Activated T-helper 2 cell treated with anti-CD3 and anti-CD28 coated beads, Interferon-gamma antibody, Interleukin-2, Interleukin-4, amounts not matched to agents 10 μg/mL and 5 μg/mL and 100 μg/mL, durations not matched to agents 14 hours and 24 hours and 36 hours (primary cell): Measurements from ENCODE around the gene NKX6-1. TPM values are rescaled to one million over a fixed set of nuclear protein-coding genes. Genes with fewer than 3 reads are reported as not detected.

Source experiments
- DNase-seq: peaks from one replicate; pipeline ENCODE4 v3.0.0; 2021; ENCODE audit warnings: low spot score
- H3K27ac Mint-ChIP-seq: one replicate; pipeline ENCODE4 v1.8.0; 2021; ENCODE audit warnings: mixed read lengths
- H3K27me3 Mint-ChIP-seq: one replicate; pipeline ENCODE4 v1.8.0; 2021; ENCODE audit warnings: low read depth, mixed read lengths
- H3K36me3 Mint-ChIP-seq: one replicate; pipeline ENCODE4 v1.8.0; 2021; ENCODE audit warnings: low read depth, mixed read lengths
- H3K4me1 Mint-ChIP-seq: one replicate; pipeline ENCODE4 v1.8.0; 2021; ENCODE audit warnings: low read depth, mixed read lengths
- H3K4me3 Mint-ChIP-seq: one replicate; pipeline ENCODE4 v1.8.0; 2021; ENCODE audit warnings: low read depth, mild to moderate bottlenecking, moderate library complexity, mixed read lengths
- H3K9me3 Mint-ChIP-seq: one replicate; pipeline ENCODE4 v1.8.0; 2021; ENCODE audit warnings: mixed read lengths
- intact Hi-C: fragments of 100-400 bp; cut with micrococcal nuclease; formaldehyde crosslinking; loops from one replicate; pipeline ENCODE4 v1.15.1; 2023
- total RNA-seq: library from RNA; stranded (reverse); gene quantifications from 2 replicates; pipeline ENCODE4 v1.2.3, GENCODE V29; 2022

NKX6-1 gene
- total RNA-seq, 1 donor from 2014 or later, result not detected

- Mint-ChIP-seq H3K27me3 (peaks cover 66% of the 10 kb centered on the region), H3K4me3 (no peak overlapping the region), H3K4me1 (peaks cover 3% of the 10 kb centered on the region), H3K9me3 (peaks cover 7% of the 10 kb centered on the region), H3K36me3 (no peaks in the 10 kb centered on the region), H3K27ac (no peak overlapping the region)
- no peak for DNase-seq
- intact Hi-C loops, result no loop called here
Measured at GRCh38 chr4:84504821-84505220, 5.7 kb upstream of the NKX6-1 start.

DNA sequence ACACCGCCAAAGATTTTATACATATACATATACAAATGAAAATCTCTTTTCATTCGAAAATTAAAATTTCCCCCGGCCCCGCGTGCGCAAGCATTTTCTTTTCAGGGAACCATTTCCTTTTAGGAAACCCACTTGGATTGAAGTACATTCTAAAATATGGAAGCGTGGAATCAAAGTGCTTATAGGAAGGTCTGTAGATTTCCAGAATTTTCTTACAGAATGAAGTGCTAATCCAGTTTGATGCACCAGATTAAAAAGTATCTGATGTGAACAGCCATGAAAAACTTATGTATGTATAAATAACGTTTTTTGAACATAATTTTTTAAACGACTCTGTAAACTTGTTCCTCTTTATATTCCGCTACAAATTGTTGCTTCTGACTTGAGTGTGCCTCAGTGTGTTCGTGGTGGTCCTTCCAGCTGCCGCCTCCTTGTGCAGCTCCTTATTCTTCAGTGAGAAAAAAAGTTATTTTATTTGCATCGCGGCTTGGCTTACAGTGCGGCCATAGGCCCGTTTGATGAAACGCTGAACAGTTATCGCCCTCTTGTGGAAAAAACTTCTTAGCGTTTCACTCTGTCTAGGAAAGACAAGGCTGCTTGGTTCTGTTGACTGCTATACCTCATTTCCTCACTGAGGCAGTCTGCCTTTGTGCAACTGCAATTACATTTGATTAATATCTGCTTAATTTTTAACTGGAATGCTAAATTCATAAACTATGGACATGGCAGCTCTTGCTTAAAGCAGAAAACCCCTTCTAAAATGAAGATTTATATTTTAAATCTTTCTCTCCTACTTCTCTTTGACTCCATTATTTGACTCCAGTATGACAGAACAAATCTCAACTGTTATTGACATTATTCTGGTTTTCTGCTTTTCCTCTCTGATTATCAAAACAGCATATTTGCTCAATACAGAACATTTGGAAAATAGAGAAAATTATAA is 4.7 kb upstream of the NKX6-1 start:
- Mint-ChIP-seq H3K27me3 (peaks cover 75% of the 10 kb centered on the region), H3K9me3 (peaks cover 7% of the 10 kb centered on the region), H3K36me3 (no peaks in the 10 kb centered on the region), H3K27ac (no peak overlapping the region), H3K4me1 (peaks cover 3% of the 10 kb centered on the region), H3K4me3 (no peak overlapping the region)
- intact Hi-C loops, result loop anchor here (2.0 kb wide), 2 partner anchors 79 to 859 kb away; partner anchors contain the start of gene CDS1
- no peak for DNase-seq

DNA sequence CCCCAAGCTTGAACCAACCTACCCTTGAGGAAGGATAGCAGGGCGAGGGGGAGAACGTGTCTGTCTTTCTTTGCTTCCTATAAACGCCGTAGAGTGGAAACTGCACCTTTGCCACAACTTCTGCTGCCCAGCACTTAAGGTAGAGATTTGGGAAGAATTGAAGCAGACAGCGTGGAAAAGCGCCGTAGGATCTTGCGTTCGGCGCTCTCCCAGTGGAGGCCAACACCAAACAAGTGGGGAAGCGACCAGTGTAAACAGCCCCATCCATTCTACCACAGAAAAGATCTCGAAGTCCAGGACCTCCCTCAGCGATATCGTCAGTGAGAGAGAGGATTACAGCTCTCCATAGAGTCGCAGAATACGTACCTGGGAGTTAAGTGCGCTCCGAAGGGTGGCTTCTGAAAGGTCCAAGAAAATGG is 3.9 kb upstream of the NKX6-1 start:
- Mint-ChIP-seq H3K9me3 (peaks cover 7% of the 10 kb centered on the region), H3K27ac (no peak overlapping the region), H3K27me3 (peaks cover 74% of the 10 kb centered on the region), H3K36me3 (no peaks in the 10 kb centered on the region), H3K4me1 (peaks cover 6% of the 10 kb centered on the region), H3K4me3 (no peak overlapping the region)
- DNase-seq, result no peak
- intact Hi-C loops, result loop anchor here (2.0 kb wide), 2 partner anchors 80 to 858 kb away; partner anchors contain the start of gene CDS1

DNA sequence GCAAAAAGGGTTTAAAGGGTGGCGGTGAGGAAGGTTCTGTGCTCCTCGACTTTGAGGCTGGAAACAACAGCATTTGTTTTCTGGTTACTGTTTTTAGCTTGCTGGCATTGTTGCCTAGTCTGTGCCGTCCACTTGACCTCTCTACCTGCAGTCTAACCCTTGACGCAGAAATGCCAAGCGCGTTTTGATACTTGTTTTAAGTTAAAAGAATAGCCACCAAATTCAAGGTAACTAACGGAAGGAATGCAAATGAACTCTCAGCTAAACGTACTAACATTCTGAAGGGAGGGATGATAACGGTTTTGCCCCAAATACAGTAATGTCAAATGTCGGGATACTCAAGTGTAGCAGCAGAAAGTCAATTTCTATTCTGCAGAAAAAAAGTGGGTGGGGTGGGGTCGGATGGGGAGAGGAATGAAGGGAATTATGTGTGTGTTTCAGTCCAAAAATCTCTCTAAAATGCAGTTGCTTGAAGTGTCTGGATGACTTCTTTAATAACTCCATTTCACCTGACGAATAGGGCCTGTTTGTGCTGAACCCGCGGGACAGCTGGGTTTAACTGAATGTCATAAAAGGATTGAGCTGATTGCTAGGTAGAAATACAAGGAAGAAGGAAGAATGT is 3.4 kb upstream of the NKX6-1 start:
- DNase-seq, result no peak
- H3K36me3 Mint-ChIP-seq, result no peaks in the 10 kb centered on the region
- intact Hi-C loops, result loop anchor here (2.0 kb wide), 2 partner anchors 80 to 858 kb away; partner anchors contain the start of gene CDS1
- peaks cover 71% of the 10 kb centered on the region for H3K27me3 Mint-ChIP-seq
- H3K9me3 Mint-ChIP-seq, result peaks cover 7% of the 10 kb centered on the region
- no peak overlapping the region for H3K27ac Mint-ChIP-seq
- no peak overlapping the region for H3K4me3 Mint-ChIP-seq
- peaks cover 6% of the 10 kb centered on the region for H3K4me1 Mint-ChIP-seq

DNA sequence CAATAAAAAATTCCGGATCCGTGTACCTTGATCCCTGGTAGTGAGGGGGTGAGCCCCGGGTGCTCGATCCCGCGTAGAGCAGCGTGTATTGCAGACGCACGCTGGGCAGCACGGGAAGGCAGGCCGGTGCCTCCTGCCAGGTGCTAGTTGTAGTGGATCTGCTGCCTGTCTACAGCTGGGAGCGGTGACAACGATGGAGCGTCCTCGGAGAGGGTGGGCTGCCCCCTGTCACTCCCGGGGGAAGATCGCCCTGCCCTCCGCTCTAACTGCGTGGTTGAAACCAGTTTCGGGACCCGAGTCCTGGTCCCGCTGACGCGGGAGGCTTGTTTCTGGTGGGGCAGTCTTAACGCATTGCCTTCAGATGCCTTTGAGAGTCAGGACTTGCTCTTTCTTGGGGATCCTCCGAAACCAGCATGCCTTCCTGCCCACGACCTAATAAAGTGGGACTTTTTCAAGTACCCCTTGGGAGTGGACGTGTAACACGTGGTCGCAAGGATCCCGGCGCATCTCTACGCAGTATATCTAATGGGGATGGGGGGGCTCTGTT is 2.7 kb upstream of the NKX6-1 start:
- Mint-ChIP-seq H3K4me1 (peaks cover 6% of the 10 kb centered on the region), H3K4me3 (no peak overlapping the region), H3K9me3 (peaks cover 7% of the 10 kb centered on the region), H3K27ac (no peak overlapping the region), H3K27me3 (peaks cover 76% of the 10 kb centered on the region), H3K36me3 (peaks cover 1% of the 10 kb centered on the region)
- no peak for DNase-seq
- intact Hi-C loops, result loop anchor here (2.0 kb wide), 2 partner anchors 81 to 857 kb away; partner anchors contain the start of gene CDS1

DNA sequence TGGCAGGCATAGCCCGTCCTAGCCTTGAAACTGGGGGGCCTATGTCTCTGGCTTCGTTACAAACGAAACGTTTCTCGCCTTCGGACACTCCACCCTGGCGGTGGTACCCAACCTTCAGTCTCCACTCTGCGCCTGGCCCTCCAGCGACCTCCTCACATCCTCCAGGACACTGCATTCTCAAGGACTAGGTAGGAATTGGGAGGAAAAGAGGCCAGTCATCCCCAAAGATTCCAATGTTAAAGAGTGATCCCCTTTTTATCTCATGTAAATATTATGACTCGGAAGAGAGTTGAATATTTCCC is 2.1 kb upstream of the NKX6-1 start:
- Mint-ChIP-seq H3K9me3 (peaks cover 7% of the 10 kb centered on the region), H3K4me1 (peaks cover 6% of the 10 kb centered on the region), H3K27me3 (peaks cover 80% of the 10 kb centered on the region), H3K36me3 (peaks cover 3% of the 10 kb centered on the region), H3K4me3 (no peak overlapping the region), H3K27ac (no peak overlapping the region)
- no peak for DNase-seq
- intact Hi-C loops, result no loop called here

DNA sequence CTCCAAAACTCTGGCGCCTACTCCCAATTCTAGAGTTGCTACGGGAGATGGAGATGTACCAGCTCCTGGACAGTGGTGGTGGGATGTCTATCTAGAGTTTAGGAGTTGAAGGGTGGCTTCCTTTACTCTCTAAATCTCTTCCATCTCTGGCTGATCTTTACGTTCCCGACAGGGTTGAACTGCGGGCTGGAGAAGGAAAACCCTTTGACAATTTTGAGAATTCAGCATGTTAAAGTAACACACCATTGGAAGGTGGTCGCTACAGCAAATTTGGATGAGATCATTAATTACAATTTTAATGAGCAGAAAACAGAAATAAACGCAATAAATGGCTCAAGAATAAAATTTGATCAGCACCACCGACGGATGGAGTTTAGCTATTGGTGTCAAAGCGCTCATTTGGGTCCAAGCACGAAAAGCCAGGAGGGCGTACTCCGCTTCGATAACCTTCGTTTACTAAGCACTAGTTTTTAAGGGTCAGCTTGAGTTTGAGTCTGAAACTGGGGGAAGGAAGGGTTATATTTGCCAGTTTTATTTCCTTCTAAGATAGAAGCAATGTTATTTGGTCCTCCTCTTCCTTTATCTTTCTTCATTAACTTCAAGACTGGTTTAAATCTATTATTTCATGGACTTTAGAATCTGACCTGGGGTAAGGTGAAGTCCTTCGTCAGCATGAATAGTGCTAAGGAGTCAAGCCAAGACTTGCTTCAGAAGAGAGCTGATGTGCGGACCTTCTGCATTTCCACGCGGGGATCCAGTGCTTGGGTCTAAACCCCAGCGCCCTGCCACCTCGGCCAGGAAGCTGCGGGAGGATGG is 1.5 kb upstream of the NKX6-1 start:
- no peak overlapping the region for H3K4me3 Mint-ChIP-seq
- peaks cover 7% of the 10 kb centered on the region for H3K9me3 Mint-ChIP-seq
- H3K4me1 Mint-ChIP-seq, result peaks cover 6% of the 10 kb centered on the region
- H3K27me3 Mint-ChIP-seq, result peaks cover 81% of the 10 kb centered on the region
- no peak for DNase-seq
- peak overlapping the region; percentile 12 for H3K27ac Mint-ChIP-seq
- intact Hi-C loops, result no loop called here
- peaks cover 3% of the 10 kb centered on the region for H3K36me3 Mint-ChIP-seq

DNA sequence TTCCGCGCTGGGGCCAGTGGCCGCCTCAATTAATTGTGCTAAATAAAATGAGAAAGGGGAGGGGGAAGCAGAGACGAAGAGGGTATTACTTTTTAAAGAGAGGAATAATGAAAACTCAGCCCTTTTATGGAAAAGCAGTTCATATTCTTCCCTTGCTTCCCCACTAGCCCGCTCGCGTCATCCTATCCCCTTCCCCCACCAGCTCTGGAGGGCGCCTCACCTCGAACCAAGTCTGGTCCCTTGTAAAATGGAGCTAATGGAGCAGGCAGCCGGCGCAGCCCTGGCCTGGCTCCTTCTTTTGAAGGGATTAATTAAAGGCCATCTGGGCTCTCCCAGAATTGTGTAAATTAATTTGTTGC is 511 bp upstream of the NKX6-1 start:
- intact Hi-C loops, result loop anchor here (5.0 kb wide), 1 partner anchor 468 kb away; the partner anchor contains the start of gene WDFY3
- Mint-ChIP-seq H3K27ac (no peak overlapping the region), H3K36me3 (peaks cover 3% of the 10 kb centered on the region), H3K4me3 (no peak overlapping the region), H3K9me3 (peaks cover 7% of the 10 kb centered on the region), H3K27me3 (peaks cover 85% of the 10 kb centered on the region), H3K4me1 (peaks cover 6% of the 10 kb centered on the region)
- no peak for DNase-seq

DNA sequence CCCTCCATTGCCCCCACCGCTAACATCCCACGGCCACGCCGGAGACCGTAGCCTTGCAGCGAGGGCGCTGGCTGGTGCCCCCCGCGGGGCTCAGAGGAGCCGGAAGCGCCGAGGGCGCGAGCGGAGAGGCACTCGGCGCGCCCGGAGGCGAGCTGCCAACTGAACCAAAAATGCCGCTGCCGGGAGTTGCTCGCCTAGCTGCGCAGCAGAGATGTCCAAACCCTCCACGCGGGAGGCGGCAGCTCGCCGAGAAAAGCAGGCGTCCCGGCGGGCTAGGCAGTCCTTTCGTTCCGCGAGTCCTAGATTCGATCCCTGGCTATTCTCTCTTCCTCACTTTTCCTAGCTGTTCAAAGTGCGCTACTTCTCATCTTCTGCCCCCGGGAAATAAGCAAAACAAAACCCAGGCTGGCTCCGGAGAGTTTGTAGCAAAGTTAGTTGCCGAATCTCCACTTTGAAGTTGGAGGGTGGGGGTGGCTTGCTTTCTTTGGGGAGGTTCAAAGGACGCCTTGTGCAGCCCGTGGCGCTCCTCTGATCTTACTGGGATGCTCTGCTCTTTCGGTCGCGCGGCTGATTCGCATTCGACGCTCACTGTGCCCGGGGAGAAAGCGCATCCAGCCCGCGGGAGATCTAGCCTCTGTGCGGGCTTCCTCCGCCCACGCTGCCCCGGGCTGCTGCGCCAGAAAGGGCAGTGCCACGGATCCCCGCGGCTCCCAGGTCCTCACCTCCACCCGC is 723 bp downstream of the NKX6-1 start:
- Mint-ChIP-seq H3K27ac (peak overlapping the region; percentile 63), H3K36me3 (peaks cover 3% of the 10 kb centered on the region), H3K9me3 (peaks cover 7% of the 10 kb centered on the region), H3K4me3 (peak overlapping the region; percentile 69), H3K4me1 (peaks cover 6% of the 10 kb centered on the region), H3K27me3 (peaks cover 88% of the 10 kb centered on the region)
- DNase-seq, result no peak
- intact Hi-C loops, result loop anchor here (5.0 kb wide), 1 partner anchor 469 kb away; the partner anchor contains the start of gene WDFY3

- intact Hi-C loops, result loop anchor here (5.0 kb wide), 1 partner anchor 470 kb away; the partner anchor contains the start of gene WDFY3
- H3K4me1 Mint-ChIP-seq, result peaks cover 6% of the 10 kb centered on the region
- H3K4me3 Mint-ChIP-seq, result no peak overlapping the region
- peaks cover 3% of the 10 kb centered on the region for H3K36me3 Mint-ChIP-seq
- H3K27me3 Mint-ChIP-seq, result peaks cover 85% of the 10 kb centered on the region
- peaks cover 7% of the 10 kb centered on the region for H3K9me3 Mint-ChIP-seq
- DNase-seq, result no peak
- no peak overlapping the region for H3K27ac Mint-ChIP-seq
Measured at GRCh38 chr4:84497504-84498202, 1.4 kb downstream of the NKX6-1 start.

GRCh38 chr4:84496706-84497503 is 2.2 kb downstream of the NKX6-1 start:
- peaks cover 7% of the 10 kb centered on the region for H3K9me3 Mint-ChIP-seq

More at GRCh38 chr4:84496706-84497503, 2.2 kb downstream of the NKX6-1 start:
- Mint-ChIP-seq H3K36me3 (peaks cover 3% of the 10 kb centered on the region), H3K4me1 (peaks cover 6% of the 10 kb centered on the region), H3K4me3 (no peak overlapping the region), H3K27ac (no peak overlapping the region), H3K27me3 (peaks cover 83% of the 10 kb centered on the region)
- intact Hi-C loops, result loop anchor here (5.0 kb wide), 1 partner anchor 470 kb away; the partner anchor contains the start of gene WDFY3
- no peak for DNase-seq
